Measurements from ENCODE around the gene HIVEP3.

The HIVEP3 gene

GRCh38 chr1:41806472-41807155, 112.1 kb downstream of the HIVEP3 start:
- no peaks in the 10 kb centered on the region for H3K9me3 ChIP-seq (ENCODE audit: control insufficient read depth, insufficient read depth, low read length)
- no CpG with 5 or more reads among the region's 17 CpGs for WGBS (ENCODE audit: insufficient coverage, insufficient read length)
- H3K27me3 ChIP-seq (ENCODE audit: control insufficient read depth, insufficient read depth, low read length) = no peaks in the 10 kb centered on the region
- DNase-seq (ENCODE audit: low read depth, low spot score) = no peak
- H3K36me3 ChIP-seq (ENCODE audit: control insufficient read depth, insufficient read depth, low read length) = no peaks in the 10 kb centered on the region
- peaks cover 2% of the 10 kb centered on the region; the same call in 1 of the 2 replicates for H3K4me1 ChIP-seq (ENCODE audit: control insufficient read depth, insufficient read depth, low read length)
- H3K4me3 ChIP-seq (ENCODE audit: low read length) = no peak overlapping the region
- no peak overlapping the region for H3K27ac ChIP-seq (ENCODE audit: low read length)

DNA sequence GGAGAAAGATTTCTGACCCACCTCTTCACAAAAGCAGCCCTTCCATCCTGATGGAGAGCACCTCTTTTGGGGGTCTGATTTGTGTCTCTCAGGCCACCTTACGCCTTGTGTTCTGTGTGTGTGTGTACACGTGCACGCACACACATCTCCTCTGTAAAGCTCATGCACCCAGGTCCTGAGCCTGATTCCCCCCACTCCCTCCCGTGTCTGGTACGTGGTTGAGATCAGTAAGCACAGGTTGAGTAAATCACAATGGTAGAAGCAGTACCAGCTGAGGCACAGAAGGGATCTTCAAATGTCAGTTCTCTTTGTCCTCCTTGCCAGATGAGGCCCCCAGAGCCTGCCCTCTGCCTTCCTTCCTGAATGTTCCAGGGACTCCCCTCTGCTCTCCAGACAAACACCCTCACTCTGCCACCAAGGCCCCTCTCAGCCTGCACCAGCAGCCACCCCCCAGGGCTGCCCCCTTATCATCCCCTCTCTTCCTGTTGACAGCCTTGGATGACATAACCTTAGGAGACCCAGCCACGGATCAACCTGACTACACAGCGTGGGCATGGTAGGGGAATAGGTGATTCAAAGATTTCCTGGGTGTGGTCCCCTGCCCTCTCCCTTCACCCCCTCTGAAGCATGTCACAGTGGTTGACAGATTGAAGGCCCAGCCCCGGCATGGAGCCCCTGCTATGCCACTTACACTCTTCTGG, 112.8 kb downstream of the HIVEP3 start:
- no peak overlapping the region for H3K4me3 ChIP-seq (ENCODE audit: low read length)
- H3K27ac ChIP-seq (ENCODE audit: low read length) = no peak overlapping the region
- no peaks in the 10 kb centered on the region for H3K27me3 ChIP-seq (ENCODE audit: control insufficient read depth, insufficient read depth, low read length)
- no peak for DNase-seq (ENCODE audit: low read depth, low spot score)
- no peaks in the 10 kb centered on the region for H3K9me3 ChIP-seq (ENCODE audit: control insufficient read depth, insufficient read depth, low read length)
- WGBS (ENCODE audit: insufficient coverage, insufficient read length) = no CpG with 5 or more reads among the region's 8 CpGs
- H3K36me3 ChIP-seq (ENCODE audit: control insufficient read depth, insufficient read depth, low read length) = no peaks in the 10 kb centered on the region
- peaks cover 2% of the 10 kb centered on the region; the same call in 1 of the 2 replicates for H3K4me1 ChIP-seq (ENCODE audit: control insufficient read depth, insufficient read depth, low read length)

DNA sequence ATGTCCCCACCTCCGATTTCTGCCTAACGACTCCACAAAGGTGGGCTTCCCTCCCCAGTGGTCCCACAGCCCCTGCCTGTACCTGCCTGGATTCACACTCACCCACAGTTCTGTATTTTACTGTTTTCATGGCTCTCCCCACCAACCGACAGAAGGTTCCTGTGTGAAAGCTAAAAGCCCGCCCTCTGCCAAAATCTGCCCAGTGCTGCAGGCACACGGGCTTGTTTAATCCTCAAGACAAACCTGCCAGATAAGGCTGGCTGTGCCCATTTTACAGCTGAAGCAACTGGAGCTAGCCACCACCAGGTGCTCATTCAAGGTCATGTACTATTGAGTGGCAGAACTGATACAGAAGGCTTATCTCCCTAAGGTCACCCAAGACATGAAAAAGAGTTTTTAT, 114.5 kb downstream of the HIVEP3 start:
- no peak overlapping the region for H3K27ac ChIP-seq (ENCODE audit: low read length)
- DNase-seq (ENCODE audit: low read depth, low spot score) = no peak
- H3K27me3 ChIP-seq (ENCODE audit: control insufficient read depth, insufficient read depth, low read length) = no peaks in the 10 kb centered on the region
- no peak overlapping the region for H3K4me3 ChIP-seq (ENCODE audit: low read length)
- H3K4me1 ChIP-seq (ENCODE audit: control insufficient read depth, insufficient read depth, low read length) = peaks cover 2% of the 10 kb centered on the region; the same call in 1 of the 2 replicates
- no peaks in the 10 kb centered on the region for H3K36me3 ChIP-seq (ENCODE audit: control insufficient read depth, insufficient read depth, low read length)
- WGBS (ENCODE audit: insufficient coverage, insufficient read length) = no CpG with 5 or more reads among the region's 5 CpGs
- no peaks in the 10 kb centered on the region for H3K9me3 ChIP-seq (ENCODE audit: control insufficient read depth, insufficient read depth, low read length)

GRCh38 chr1:41803656-41804055, 115.1 kb downstream of the HIVEP3 start:
- Histone ChIP-seq H3K4me1 (ENCODE audit: control insufficient read depth, insufficient read depth, low read length) (peaks cover 2% of the 10 kb centered on the region; the same call in 1 of the 2 replicates), H3K27ac (ENCODE audit: low read length) (no peak overlapping the region), H3K4me3 (ENCODE audit: low read length) (no peak overlapping the region), H3K36me3 (ENCODE audit: control insufficient read depth, insufficient read depth, low read length) (no peaks in the 10 kb centered on the region), H3K9me3 (ENCODE audit: control insufficient read depth, insufficient read depth, low read length) (no peaks in the 10 kb centered on the region), H3K27me3 (ENCODE audit: control insufficient read depth, insufficient read depth, low read length) (no peaks in the 10 kb centered on the region)
- WGBS (ENCODE audit: insufficient coverage, insufficient read length) = no CpG with 5 or more reads among the region's 4 CpGs
- DNase-seq (ENCODE audit: low read depth, low spot score) = no peak

DNA sequence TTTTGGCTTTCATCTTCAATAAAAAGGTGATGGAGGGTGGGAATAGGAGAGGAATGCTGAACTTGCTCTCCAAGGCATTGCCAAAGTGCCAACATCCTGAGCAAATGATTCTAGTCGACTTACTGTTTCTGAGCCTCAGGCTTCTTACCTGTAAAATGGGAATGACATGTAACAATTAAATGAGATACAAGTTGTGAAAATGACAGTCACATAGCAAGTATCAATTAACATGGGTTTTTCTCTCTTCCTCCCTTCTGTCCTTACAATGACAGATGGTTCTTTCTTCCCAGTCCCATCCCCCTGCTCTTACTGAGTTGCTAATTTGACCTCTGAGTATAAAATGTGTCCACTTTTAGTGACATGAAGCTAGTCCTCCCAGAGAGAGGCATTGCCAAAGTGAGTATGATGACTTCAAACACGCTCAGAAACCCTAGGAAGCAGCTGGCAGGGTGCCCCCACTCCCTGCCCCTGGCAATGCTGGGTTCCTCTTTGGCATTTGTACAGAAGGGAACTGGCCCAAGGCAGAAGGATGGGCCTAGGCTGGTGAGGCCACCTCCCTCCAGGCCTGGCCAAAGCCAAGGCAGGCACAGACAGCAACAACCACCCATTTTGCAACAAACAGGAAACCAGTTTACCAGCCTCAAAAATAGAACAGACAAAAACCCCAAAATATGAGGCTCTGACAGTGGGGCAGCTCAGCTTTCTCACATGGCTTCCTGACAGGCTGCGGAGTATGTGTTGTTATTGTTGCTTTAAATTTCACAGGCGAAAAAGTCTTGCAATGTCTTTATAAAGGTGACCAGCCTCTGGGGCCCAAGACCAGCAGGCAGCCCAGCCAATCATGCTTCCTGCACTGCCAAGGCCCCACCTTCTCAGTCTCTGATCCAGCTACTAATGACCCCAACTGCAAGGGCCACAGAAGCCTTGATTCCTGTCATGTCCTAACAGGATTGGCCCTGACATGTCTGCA, 115.9 kb downstream of the HIVEP3 start:
- H3K27me3 ChIP-seq (ENCODE audit: control insufficient read depth, insufficient read depth, low read length) = no peaks in the 10 kb centered on the region
- H3K36me3 ChIP-seq (ENCODE audit: control insufficient read depth, insufficient read depth, low read length) = no peaks in the 10 kb centered on the region
- peaks cover 2% of the 10 kb centered on the region; the same call in 1 of the 2 replicates for H3K4me1 ChIP-seq (ENCODE audit: control insufficient read depth, insufficient read depth, low read length)
- no peak overlapping the region for H3K4me3 ChIP-seq (ENCODE audit: low read length)
- no peaks in the 10 kb centered on the region for H3K9me3 ChIP-seq (ENCODE audit: control insufficient read depth, insufficient read depth, low read length)
- no peak for DNase-seq (ENCODE audit: low read depth, low spot score)
- no CpG with 5 or more reads among the region's 4 CpGs for WGBS (ENCODE audit: insufficient coverage, insufficient read length)
- no peak overlapping the region for H3K27ac ChIP-seq (ENCODE audit: low read length)

DNA sequence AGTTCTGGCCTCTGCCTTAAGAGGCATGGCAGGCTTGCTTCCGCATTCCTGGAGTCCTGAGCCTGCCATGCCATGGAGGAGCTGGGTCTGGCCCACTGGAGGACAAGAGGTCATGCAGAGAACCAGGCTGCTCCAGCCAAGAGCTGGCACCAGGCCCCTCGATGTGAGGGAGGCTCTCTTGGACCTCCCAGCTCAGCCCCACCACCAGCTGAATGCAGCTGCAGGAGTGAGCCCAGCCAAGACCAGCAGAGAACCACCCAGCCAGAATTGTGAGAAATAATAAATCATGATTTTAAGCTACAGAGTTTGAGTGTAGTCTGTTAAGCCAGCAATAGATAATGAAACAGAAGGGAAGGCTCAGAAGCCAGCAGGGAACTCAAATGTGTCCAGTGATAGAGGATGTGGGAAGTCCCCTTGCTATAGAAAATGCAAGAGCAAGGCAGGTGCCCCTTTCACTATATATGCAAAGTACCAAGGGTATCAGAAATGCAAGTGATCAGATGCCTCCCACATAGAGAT, 118.4 kb downstream of the HIVEP3 start:
- Histone ChIP-seq H3K4me3 (ENCODE audit: low read length) (no peak overlapping the region), H3K4me1 (ENCODE audit: control insufficient read depth, insufficient read depth, low read length) (no peaks in the 10 kb centered on the region), H3K36me3 (ENCODE audit: control insufficient read depth, insufficient read depth, low read length) (no peaks in the 10 kb centered on the region), H3K9me3 (ENCODE audit: control insufficient read depth, insufficient read depth, low read length) (no peaks in the 10 kb centered on the region), H3K27ac (ENCODE audit: low read length) (no peak overlapping the region), H3K27me3 (ENCODE audit: control insufficient read depth, insufficient read depth, low read length) (no peaks in the 10 kb centered on the region)
- WGBS (ENCODE audit: insufficient coverage, insufficient read length) = no CpG with 5 or more reads among the region's 2 CpGs
- no peak for DNase-seq (ENCODE audit: low read depth, low spot score)

DNA sequence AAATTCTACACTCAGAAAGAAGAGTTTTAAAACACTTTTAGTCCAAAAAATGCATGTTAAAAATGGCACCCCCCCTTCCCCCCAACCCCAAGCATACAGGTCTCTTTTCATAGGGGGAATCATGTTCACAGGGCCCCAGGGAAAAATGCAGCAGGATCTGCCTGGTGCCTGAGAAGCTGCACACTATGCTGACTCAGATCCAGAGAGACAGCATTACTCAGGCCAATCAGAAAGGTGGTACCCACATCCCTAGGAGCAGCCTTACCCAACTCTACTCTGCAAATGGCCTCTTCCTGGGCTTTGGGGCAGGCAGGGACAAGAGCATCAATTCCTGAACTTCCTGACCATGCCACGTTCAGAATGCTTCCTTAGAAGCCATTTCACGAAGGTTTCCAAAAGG, 119.0 kb downstream of the HIVEP3 start:
- H3K36me3 ChIP-seq (ENCODE audit: control insufficient read depth, insufficient read depth, low read length) = no peaks in the 10 kb centered on the region
- H3K4me3 ChIP-seq (ENCODE audit: low read length) = no peak overlapping the region
- WGBS (ENCODE audit: insufficient coverage, insufficient read length) = no CpG with 5 or more reads among the region's 2 CpGs
- no peaks in the 10 kb centered on the region for H3K4me1 ChIP-seq (ENCODE audit: control insufficient read depth, insufficient read depth, low read length)
- H3K27ac ChIP-seq (ENCODE audit: low read length) = no peak overlapping the region
- no peak for DNase-seq (ENCODE audit: low read depth, low spot score)
- no peaks in the 10 kb centered on the region for H3K9me3 ChIP-seq (ENCODE audit: control insufficient read depth, insufficient read depth, low read length)
- H3K27me3 ChIP-seq (ENCODE audit: control insufficient read depth, insufficient read depth, low read length) = no peaks in the 10 kb centered on the region

DNA sequence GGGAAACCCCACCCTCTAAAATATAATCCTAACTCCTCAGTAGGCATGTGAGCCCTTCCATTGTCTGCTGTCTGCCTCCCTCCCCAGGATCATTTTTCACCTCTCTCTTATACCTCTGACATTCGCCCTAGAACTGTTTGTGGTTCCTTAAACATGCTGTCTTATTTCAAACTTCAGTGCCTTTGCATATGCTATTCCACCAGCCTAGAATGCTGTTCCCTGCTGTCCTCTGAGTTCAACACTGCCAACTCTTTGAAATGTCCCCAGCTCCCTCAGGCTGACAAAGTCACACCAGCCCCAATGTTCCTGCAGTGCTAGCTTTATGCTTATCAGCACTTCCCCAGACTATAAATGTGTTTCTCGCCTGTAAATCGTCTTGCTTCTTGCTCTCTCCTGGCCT, 119.5 kb downstream of the HIVEP3 start:
- Histone ChIP-seq H3K36me3 (ENCODE audit: control insufficient read depth, insufficient read depth, low read length) (no peaks in the 10 kb centered on the region), H3K4me3 (ENCODE audit: low read length) (no peak overlapping the region), H3K27ac (ENCODE audit: low read length) (no peak overlapping the region), H3K4me1 (ENCODE audit: control insufficient read depth, insufficient read depth, low read length) (no peaks in the 10 kb centered on the region), H3K9me3 (ENCODE audit: control insufficient read depth, insufficient read depth, low read length) (no peaks in the 10 kb centered on the region), H3K27me3 (ENCODE audit: control insufficient read depth, insufficient read depth, low read length) (no peaks in the 10 kb centered on the region)
- no peak for DNase-seq (ENCODE audit: low read depth, low spot score)
- no CpG with 5 or more reads among the region's 3 CpGs for WGBS (ENCODE audit: insufficient coverage, insufficient read length)

DNA sequence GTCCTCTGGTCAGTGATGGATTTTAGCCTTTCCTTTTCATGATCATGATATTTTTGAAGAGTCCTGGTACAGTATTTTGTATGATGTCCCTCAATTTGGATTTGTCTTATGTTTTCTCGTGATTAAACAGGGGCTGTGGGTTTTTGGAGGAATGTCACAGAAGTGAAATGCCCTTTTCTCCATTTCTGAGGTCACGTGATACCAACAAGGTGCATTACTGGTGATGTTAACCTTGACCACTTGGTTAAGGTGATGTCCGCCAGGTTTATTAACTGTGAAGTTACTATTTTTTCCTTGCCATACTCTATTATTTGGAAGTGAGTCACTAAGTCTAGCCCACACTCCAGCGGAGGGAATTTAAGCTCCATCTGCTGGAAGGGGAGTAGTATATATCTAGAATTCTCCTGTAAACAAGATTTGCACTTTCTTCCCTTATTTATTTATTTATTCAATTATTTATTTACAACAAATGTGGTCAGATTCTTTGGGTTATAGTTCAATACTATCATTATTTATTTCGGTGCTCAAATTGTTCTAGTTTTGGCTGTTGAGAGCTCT, 123.4 kb downstream of the HIVEP3 start:
- Histone ChIP-seq H3K27ac (ENCODE audit: low read length) (no peak overlapping the region), H3K27me3 (ENCODE audit: control insufficient read depth, insufficient read depth, low read length) (no peaks in the 10 kb centered on the region), H3K4me1 (ENCODE audit: control insufficient read depth, insufficient read depth, low read length) (no peaks in the 10 kb centered on the region), H3K9me3 (ENCODE audit: control insufficient read depth, insufficient read depth, low read length) (no peaks in the 10 kb centered on the region), H3K4me3 (ENCODE audit: low read length) (no peak overlapping the region), H3K36me3 (ENCODE audit: control insufficient read depth, insufficient read depth, low read length) (no peaks in the 10 kb centered on the region)
- WGBS (ENCODE audit: insufficient coverage, insufficient read length) = no CpG with 5 or more reads among the region's 5 CpGs
- no peak for DNase-seq (ENCODE audit: low read depth, low spot score)

GRCh38 chr1:41794031-41794430, 124.7 kb downstream of the HIVEP3 start:
- no peak overlapping the region for H3K4me3 ChIP-seq (ENCODE audit: low read length)
- no peak for DNase-seq (ENCODE audit: low read depth, low spot score)
- H3K36me3 ChIP-seq (ENCODE audit: control insufficient read depth, insufficient read depth, low read length) = no peaks in the 10 kb centered on the region
- WGBS (ENCODE audit: insufficient coverage, insufficient read length) = no CpG with 5 or more reads among the region's 5 CpGs
- no peaks in the 10 kb centered on the region for H3K4me1 ChIP-seq (ENCODE audit: control insufficient read depth, insufficient read depth, low read length)
- no peaks in the 10 kb centered on the region for H3K9me3 ChIP-seq (ENCODE audit: control insufficient read depth, insufficient read depth, low read length)
- H3K27me3 ChIP-seq (ENCODE audit: control insufficient read depth, insufficient read depth, low read length) = no peaks in the 10 kb centered on the region
- H3K27ac ChIP-seq (ENCODE audit: low read length) = no peak overlapping the region

Data from iPS DF 6.9 (cell line).